DMS 273 treated with DMSO at 0.1 percent for 48 hours (cell line): Measurements from ENCODE around the gene DCDC1.

Experiments used
- DNase-seq: peaks from one replicate; lab custom pipeline; 2025; lab: John Stamatoyannopoulos, UW

Gene DCDC1, protein sequence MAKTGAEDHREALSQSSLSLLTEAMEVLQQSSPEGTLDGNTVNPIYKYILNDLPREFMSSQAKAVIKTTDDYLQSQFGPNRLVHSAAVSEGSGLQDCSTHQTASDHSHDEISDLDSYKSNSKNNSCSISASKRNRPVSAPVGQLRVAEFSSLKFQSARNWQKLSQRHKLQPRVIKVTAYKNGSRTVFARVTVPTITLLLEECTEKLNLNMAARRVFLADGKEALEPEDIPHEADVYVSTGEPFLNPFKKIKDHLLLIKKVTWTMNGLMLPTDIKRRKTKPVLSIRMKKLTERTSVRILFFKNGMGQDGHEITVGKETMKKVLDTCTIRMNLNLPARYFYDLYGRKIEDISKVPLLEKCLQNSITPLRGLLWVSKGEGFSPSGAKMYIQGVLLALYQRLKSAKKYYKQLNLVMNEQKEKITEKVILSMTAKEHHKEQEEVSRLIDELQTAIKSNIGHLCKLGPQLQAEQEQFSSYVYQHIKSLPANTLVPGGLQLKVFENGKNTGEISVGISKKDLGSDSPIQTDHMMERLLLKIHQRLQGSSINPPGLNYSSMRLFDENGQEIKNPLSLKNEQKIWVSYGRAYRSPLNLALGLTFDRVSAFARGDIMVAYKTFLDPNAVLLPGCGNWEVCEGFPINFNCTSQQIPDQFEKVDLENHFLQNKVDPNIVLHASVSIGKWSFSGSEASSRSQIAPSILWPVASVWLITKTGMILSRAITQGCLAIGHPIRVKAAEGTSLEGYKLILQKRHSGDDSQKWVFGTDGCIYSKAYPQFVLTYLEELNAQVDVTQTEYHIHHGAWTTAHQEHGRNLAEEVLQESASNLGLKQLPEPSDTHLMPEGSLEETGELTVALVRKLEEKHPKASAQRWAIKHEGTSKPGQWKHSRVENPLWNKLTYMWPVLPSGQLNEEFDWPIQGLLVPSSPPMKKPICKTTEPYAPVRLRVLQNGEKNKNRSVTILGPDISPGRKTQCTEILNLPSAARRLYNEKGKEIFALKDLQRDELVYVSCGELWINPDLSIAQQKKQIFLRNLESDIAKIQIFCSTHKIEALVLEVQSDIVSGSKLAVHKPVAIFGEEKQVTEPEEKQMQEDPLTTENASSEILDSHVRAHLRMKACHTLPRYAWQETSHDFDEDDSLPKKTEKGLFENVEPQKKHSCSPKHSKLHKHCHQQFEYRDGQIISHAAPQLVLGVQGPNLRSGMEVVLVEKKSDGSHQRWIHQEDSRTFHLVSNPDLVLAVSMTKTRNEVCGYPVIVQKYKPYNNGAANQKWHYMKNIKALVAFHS (N-terminal part only)

DNA sequence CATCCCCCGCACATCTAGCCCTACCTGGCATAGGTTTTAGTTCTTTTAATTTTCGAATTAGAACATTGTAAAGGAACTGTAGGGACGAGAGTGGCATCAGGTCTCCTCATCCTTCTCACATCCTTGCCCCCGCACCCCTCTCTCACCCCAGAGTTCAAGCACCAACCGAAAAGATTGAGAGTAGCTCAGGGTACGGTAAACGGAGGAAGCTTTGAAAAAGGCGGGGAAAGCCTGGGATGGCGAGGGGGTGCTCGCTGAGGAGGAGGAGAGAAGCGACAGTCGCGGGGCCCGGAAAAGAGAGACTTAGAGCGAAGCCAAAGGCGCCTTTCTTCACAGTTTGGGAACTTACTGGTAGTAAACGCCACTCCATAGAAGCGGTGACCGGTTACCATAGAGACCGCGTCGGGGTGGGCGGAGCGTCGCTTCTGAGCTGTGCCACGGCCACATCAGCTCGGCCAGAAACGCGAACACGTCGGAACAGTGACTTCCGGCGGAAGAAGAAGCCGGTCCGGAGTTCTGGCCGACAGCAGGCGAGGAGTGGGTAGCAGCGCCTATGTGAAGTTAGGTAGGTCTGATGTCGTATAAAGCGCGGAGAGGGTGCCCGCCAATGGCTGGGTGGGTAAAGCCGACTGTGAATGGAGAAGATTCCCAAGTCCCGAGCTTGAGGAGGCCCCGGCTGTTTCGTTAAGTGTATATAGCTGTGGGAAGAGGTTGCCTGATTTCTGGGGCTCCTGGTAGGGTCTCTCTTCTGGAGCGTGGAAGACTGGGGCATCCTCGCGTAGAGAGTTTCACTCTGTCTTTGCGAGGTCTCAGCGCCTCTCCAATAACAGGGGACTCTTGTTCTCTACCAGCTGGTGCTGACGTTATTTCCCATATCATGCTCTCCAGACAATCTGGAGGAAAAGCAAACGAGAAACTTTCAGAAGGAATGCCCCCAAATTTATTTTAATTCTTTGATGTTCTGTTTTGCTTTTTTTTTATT, at the start of gene DCDC1, which contains the start of gene DNAJC24:
TSS of gene DCDC1 (minus strand) at position 392 of the 982 bp plus-strand sequence. CDS start 41,459 bp downstream, outside the sequence.
TSS of gene DNAJC24 (plus strand) at position 513 of the 982 bp plus-strand sequence. CDS start 889 bp downstream, outside the sequence.
- peak; percentile 83 for DNase-seq

DNA sequence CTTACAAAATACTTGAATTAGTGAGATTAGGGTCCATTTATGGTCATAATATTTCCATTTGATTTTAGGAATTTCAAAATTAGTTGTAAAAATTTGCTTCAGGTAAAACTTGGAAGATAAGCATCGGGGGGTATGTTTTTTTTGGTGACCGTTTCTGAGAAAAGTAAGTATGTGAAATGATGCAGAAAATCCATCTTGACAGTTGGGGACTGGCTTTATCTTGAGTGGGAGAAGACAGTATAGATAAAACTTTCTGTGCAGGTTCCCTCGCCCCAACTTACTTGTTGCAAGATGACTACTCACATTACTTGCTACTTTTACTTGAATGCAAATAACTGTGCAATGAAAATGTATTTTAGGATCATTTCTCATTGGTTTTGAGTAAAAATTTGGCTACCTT, 49.6 kb upstream of the DCDC1 start:
- no peak for DNase-seq

DNA sequence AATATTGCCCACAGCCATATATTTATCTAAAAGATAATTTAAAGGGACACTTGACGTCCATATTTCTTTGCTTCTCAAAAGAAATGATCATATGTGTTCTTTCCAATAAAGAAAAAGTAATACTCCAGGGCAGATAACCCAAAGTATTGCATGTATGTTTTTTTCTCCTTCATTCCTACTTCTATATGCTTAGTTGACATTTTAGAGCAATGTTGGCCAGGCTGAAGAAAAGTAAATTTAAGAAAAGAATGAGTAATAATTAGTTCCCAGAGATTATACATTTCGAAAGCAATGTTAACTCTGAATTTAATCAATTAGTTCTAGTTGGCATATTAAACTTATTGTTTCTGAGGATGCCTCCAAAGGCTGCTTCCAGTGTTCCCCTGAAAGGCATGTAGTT, 48.3 kb upstream of the DCDC1 start:
- DNase-seq: no peak

DNA sequence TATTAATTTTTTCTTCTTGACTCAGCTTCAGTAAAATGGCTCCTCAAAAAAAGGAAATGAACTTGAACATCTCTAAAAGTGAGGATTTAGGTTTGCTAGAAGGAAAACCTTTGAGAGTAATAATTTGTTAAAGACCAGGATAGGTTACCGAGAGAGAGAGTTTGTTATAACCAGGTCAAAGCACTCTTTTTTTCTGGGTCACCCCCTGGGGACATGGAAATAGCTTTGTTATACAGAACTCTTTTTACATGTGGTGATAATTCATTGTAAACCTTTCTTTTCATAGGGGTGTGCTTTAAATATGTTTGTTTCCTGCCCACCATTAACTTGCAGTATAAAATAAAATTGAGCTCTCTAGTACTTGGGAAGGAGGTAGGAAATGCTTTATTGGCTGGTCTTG, 47.8 kb upstream of the DCDC1 start:
- no peak for DNase-seq

DNA sequence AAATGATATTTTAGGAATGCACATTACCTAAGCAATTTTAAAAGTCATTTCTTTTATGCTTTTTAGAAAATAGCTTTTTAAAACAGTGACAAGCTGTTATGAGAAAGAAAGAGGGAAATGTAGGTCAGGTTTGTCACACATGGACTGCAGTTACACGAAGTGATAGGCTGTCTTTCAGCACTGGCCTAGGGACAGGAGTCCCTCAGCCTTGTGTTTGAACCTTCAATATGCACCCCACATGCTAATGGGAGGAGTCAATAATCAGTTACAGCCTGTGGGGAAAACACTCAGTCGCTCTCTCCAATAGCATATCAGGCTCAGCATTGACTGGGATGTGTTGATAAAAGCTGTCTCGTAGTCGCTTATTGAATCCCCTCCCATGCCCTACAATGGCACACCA, 45.9 kb upstream of the DCDC1 start:
- DNase-seq: no peak

DNA sequence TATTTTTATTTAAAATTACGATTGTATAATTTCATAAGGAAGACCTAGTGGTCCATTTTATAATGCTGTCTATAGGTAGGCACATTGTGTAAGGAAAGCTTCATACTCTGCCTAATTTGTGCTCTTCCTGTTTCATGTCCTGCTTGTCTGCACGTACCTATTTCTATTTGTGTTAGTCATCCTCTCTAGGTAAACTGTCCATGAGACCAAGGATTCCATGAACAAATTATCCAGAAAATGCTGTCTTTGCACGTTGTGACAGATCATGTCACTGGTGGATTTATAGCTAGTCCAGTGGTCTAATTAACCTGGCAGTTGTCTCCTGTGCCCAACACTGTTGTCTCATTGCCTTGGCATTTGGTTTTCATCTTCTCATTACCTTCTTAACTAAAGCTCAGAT, 44.8 kb upstream of the DCDC1 start:
- no peak for DNase-seq

DNA sequence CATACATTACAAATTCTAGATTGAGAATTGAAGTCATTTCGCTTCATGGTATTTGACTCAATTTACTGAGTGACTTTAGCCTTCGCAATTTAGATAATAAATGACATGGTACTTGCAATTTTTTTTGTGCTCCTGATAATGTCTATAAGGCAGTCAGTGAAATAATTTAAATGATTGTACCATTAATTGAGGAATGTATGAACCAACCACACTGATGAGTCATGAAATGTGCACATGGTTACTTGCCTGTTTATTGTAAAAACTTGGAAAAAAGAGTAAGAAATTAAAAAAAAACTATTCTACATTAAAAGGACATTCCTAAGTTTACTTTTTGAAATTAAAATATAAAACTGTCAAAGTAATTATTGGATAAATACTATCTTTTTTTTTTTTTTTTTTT, 43.4 kb upstream of the DCDC1 start:
- no peak for DNase-seq

DNA sequence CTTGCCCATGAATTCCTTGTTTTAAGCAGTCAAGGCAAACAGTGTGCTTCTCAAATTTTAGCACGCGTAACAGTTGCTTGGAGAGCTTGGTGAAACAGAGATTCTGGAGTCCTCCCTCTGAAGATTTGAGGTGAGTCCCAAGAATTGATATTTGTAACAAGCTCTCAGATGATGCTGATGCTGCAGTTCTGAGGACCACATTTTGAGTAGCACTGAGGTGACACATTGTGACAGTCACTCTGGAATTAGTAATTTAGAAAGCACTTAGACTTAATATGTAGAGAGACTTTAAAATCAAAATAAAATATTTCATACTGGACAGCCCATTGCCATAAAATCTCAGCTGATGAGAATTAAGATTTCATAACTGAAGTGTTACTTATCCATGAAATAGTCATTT, 38.7 kb upstream of the DCDC1 start:
- no peak for DNase-seq

DNA sequence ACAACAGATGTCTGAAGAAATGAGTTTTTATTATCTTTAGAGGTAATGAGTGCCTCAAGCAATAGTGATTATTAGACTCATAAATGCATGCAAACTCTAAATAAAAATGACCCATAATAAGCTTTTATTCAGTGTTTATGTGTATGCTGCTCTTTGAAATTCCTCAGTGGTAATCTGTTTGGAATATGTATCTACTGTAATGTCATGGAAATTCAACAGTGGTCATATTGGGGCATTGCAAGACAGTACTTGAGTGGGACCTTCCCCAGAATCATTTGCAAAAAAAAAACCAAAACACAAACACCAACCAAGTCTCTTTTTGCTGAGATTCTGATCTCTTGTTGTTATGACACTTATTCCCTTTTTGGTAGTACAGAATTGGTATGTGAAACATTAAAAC, 35.1 kb upstream of the DCDC1 start:
- no peak for DNase-seq

DNA sequence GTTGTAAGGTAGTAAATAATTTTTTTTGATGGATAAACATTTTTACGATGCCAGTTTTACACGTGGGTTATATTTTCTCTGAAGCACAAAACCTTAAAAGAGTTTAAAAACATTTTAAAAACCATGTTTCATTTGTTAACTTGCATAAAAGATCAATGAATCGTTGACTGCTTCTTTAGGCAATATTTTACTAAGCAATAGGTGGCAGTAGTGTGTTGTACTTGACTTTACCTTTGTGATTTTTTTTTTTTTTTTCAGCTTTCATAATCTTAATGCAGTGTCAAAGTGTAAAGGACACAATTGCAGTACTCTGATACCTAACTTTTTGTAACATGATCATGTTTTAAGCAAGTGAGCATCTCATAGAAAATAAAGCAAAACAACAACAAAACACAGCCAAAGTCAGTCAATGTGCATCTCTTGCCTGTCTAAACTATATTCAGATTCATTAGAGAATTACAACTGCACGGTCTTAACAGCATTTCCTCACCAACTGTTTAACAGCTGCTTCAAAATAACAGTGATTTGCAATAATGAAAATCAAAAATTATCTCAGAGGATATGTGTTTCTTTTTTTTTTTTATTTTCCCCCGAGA, 27.8 kb upstream of the DCDC1 start:
- DNase-seq: peak; percentile 1

DNA sequence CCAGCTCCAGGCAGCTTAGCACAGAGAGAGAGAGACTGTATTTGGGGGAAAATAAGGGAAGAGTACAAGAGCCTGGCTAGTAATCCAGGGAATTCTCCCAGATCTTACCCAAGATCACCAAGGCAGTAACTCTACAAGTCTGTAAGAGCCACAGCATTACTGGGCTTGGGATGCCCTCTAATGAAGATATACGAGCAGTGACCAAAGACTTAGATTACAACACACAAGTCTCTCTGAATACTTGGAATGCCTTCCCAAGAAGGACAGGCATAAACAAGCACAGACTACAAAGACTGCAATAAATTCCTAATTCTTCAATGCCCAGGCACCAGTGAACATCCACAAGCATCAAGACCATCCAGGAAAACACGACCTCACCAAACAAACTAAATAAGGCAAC, 17.8 kb upstream of the DCDC1 start:
- DNase-seq: no peak

DNA sequence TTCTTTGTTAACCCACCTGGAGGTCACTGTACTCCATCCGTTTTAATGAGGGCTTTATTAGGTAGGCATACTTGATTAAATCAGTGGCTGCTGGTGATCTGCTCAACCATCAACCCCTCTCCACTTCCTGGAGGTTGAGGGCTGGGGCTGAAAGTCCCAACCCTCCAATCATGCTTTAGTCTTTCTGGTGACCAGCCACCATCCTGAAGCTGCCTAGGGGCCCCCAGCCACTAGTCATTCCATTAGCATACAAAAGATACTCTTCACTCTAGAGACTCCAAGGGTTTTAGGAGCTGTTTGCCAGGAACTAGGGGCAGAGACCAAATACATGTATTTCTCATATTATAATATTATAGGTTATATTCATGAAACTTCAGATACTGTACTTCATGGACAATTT, 13.6 kb upstream of the DCDC1 start:
- no peak for DNase-seq

DNA sequence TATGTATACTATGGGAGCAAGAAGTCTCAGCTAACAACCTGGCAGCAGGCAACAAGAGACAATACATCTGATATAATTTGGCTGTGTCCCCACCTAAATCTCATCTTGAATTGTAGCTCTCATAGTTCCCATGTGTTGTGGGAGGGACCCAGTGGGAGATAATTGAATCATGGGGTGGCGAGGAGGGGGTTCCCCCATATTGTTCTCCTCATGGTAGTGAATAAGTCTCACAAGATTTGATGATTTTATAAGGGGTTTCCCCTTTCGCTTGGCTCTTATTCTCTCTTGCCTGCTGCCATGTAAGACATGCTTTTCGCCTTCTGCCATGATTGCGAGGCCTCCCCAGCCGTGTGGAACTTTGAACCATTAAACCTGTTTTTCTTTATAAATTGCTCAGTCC, 6.3 kb upstream of the DCDC1 start:
- no peak for DNase-seq

DNA sequence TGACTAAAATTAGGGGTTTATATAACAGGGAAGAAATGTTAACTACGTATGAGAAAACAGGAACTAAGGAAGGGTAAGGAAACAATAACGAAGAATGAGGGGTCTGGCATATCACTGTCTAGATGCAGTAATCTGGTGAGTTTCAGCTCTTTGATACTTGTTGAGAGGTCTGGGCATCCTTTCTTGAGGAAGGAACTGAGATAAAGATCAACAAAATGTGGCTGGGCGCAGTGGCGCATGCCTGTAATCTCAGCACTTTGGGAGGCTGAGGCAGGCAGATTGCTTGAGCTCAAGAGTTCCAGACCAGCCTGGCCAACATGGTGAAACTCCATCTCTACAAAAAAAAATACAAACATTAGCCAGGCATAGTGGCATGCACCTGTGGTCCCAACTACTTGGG, 2.7 kb downstream of the DCDC1 start:
- DNase-seq: no peak

DNA sequence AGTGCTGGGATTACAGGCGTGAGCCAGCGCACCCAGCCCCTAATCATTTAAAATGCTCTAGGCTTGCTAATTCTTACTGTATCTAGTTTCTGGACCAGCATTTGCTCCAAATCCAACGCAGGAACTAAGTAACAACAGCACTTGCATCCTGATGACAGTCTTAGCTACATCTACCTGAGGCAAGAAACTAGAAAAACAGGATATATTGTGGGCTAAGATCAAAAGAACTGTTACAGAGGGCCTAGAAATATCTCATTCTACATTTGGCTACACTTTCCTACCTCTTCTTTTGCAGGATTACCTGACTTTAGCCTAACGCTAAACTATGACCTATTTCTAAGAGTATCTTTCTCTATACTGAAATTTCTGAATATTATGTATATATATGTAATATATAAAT, 7.8 kb downstream of the DCDC1 start:
- no peak for DNase-seq

DNA sequence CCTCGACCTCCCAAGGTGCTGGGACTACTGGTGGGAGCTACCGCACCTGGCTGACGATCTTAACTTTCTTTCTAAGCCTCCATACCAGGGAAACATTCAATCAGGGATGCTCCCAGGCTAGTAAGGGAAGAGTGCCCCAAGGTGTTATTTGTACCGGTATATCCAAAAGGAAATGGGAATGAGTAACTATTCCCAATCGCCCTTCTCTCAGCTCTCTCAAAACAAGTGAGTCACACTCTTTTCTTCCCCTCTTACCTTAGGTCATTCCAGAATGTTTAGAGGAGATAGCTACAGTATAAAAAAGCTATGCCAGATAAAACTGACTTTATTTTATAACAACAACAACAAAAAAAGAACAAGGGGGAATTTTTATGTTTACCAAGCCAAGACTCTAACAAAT, 13.7 kb downstream of the DCDC1 start:
- no peak for DNase-seq

DNA sequence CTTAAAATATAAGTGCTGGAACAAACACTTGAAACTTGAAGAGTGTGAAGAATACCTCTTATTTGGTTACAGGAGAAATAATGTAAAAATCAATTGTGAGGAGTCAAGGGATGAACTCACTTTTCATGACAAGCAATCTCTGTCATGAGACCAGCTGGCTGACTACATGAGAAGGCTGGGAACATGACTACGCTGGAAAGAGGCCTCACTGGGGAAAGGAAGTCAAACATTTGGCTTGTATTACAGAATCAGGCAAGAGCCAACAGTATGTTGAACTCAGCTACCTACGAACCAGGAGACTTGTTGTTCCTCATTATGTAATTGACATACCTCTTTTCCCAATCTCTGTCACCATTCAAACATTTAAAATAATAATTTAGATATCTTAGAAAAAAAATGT, 14.4 kb downstream of the DCDC1 start:
- DNase-seq: no peak

DNA sequence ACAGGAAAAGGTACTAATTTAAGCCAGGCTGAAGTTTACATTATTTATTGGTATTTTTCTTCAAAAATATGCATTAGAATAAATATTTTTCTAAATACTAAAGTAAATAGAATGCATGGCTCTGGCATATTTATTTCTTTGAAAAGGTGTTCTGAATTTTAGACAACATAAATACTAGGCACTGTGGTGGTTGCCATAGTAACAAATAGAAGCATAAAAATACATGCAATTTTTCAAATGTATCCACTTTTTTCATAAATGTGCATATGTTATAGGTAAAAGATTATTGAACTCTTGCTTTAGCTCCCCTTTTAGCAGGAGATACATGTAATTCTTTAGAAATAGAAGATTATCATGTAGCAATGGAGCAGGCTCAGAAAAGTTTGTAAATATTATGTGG, 18.4 kb downstream of the DCDC1 start:
- DNase-seq: no peak

DNA sequence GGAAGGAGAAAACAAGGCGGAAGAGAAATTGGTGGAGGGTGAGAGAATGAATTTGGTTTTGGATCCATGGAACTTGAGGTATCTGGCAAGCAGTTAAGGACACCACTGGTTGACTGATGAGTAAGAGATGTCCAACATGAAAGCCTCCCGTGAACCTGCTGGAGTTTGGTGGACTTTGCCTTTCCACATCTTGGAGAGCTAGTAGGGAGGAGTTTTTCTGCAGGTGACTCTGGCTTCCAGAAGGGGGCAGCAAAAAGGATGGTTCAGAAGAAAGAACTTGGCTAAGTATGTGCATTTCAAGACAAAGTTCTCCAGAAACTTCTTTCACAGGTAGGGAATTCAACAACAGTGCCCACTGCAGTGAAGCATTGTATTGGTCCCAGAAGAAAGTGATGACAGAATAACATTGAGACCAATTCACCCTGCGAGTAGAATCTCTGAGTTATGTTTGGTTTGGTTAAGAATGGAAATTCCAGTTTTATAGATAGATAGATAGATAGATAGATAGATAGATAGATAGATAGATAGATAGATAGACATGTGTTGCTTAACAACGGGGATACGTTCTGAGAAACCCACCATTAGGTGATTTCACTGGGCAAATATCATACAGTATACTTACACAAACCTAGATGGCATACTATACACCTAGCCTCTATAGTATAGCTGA, 28.5 kb downstream of the DCDC1 start:
- DNase-seq: no peak

DNA sequence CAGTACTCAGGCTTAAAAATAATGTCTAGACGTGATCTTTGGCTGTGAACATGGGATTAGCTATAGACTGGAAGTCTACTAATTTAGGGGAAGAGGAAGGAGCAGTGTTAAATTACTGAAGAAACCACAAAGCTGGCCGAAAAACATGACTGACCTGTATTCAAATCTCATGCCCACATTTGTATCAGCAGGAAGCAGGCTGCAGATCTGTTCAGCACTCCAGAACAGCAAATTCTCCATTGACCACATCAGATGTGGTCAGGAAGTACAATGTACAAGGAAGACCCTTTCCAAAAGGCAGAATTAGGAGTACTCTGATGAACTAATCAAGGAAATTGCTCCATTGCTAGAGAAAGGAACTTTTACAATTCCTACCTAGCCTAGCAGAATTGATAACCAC, 31.7 kb downstream of the DCDC1 start:
- DNase-seq: no peak
